Fibroblast of the aortic adventitia (primary cell): ENCODE results near the gene ILRUN. TPM values are rescaled to one million over a fixed set of nuclear protein-coding genes. Genes with fewer than 3 reads are reported as not detected.
A peak's percentile ranks its signal among the peaks of the same experiment; 100 is the strongest.
"Not testable (repeated sequence)": the region's sequence is repeated elsewhere in the genome, so short reads cannot be mapped to it uniquely, and the experiment has no call there.

Experiments
- DNase-seq: peaks from one replicate; pipeline ENCODE4 v3.0.0-alpha.2; 2010; ENCODE audit warnings: low read depth
- H3K4me3 ChIP-seq: 2 replicates; pipeline ENCODE4 v1.5.1; 2011; ENCODE audit warnings: low read depth, mild to moderate bottlenecking, control low read depth, low read length, moderate library complexity
- total RNA-seq: library from RNA; depleted of rRNA; stranded (reverse); fragments of >200 nt; gene quantifications from 2 replicates; pipeline ENCODE4 v1.2.3, GENCODE V29; 2012; ENCODE audit warnings: low replicate concordance
- TF ChIP-seq, protein P1 (sequence below): IDR thresholded peaks from 2 replicates; pipeline ENCODE4 v1.5.1; 2011; ENCODE audit warnings: mild to moderate bottlenecking, low read length, control low read depth, inconsistent platforms; ENCODE audit not compliant: insufficient read depth

The ILRUN gene
- total RNA-seq, 1 donor, result 39.0 TPM

DNA sequence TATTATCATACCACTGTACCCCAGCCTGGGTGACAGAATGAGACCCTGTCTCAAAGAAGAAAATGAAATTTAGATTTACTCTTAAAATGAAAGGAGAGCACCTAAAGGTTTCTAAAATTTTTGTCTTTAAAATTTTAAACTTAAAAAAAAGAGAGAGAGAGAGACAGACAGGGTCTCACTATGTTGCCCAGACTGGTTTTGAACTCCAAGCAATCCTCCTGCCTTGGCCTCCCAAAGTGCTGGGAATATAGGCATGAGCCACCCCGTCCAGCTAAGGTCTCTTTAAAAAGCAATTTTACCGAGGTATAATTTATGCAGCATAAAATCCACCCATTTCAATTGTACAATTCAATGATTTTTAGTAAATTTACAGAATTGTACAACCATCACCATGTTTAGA, 33.2 kb downstream of the ILRUN start:
- H3K4me3 ChIP-seq, result no peak overlapping the region
- TF ChIP-seq, protein P1, sequence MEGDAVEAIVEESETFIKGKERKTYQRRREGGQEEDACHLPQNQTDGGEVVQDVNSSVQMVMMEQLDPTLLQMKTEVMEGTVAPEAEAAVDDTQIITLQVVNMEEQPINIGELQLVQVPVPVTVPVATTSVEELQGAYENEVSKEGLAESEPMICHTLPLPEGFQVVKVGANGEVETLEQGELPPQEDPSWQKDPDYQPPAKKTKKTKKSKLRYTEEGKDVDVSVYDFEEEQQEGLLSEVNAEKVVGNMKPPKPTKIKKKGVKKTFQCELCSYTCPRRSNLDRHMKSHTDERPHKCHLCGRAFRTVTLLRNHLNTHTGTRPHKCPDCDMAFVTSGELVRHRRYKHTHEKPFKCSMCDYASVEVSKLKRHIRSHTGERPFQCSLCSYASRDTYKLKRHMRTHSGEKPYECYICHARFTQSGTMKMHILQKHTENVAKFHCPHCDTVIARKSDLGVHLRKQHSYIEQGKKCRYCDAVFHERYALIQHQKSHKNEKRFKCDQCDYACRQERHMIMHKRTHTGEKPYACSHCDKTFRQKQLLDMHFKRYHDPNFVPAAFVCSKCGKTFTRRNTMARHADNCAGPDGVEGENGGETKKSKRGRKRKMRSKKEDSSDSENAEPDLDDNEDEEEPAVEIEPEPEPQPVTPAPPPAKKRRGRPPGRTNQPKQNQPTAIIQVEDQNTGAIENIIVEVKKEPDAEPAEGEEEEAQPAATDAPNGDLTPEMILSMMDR, result no peak
- no peak for DNase-seq

DNA sequence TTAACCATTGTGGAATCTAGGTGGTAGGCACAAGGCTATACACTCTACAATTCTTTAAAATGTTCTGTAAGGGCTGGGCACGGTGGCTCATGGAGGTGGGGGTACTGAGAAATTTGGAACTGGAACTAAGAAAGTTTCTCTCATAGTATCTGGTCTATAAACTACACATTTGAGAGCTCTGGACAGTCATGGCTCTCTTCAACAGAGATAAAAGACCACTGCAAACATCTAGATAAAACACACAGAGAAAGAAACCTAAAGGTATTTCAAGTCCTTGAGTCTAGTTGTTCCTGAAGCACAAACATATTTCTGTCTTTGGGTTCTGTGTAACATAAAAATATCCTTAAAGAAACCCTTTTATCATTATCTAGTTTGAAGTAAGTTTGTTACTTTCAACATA, 35.2 kb downstream of the ILRUN start:
- DNase-seq, result no peak
- no peak overlapping the region for H3K4me3 ChIP-seq
- TF ChIP-seq, protein P1, result no peak

DNA sequence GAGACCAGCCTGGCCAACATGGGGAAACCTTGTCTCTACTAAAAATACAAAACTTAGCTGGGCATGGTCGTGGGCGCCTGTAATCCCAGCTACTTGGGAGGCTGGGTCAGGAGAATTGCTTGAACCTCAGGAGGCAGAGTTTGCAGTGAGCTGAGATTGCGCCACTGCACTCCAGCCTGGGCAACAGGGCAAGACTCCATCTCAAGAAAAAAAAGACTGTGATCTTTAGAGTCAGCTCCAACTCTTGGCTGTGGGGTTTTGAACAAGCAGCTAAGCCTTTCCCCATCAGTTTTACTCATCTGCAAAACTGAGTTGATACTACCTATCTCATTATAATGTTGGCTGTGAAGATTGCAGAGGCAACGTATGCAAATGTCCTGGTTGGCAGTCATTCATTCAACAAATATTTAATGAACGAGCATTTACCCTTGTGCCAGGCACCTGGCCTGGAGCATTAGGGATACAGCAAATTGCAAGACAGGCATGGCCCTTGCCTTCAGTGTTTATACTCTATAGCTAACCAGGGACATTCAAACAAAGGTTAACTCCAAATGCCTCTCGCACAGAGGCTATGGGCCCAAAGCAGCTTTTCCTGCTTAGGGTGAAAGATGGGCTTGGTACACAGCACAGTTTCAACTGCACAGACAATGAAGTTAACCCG, 37.8 kb downstream of the ILRUN start:
- no peak overlapping the region for H3K4me3 ChIP-seq
- DNase-seq, result no peak
- TF ChIP-seq, protein P1, result no peak

DNA sequence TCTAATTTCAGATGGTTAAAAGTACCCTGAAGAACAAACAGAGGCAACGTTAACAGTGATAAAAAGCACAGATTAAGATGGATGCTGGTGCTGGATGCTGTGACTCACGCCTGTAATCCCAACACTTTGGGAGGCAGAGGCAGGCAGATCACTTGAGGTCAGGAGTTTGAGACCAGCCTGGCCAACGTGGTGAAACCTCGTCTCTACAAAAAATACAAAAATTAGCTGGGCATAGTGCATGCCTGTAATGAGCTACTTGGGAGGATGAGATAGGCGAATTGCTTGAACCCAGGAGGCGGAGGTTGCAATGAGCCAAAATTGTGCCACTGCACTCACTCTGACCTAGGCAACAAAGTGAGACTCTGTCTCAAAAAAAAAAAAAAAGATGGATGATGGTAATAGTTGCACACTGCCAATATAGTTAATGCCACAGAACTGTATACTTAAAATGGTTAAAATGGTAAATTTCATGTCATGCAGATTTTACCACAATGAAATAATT, 38.5 kb downstream of the ILRUN start:
- DNase-seq, result not testable (repeated sequence)

DNA sequence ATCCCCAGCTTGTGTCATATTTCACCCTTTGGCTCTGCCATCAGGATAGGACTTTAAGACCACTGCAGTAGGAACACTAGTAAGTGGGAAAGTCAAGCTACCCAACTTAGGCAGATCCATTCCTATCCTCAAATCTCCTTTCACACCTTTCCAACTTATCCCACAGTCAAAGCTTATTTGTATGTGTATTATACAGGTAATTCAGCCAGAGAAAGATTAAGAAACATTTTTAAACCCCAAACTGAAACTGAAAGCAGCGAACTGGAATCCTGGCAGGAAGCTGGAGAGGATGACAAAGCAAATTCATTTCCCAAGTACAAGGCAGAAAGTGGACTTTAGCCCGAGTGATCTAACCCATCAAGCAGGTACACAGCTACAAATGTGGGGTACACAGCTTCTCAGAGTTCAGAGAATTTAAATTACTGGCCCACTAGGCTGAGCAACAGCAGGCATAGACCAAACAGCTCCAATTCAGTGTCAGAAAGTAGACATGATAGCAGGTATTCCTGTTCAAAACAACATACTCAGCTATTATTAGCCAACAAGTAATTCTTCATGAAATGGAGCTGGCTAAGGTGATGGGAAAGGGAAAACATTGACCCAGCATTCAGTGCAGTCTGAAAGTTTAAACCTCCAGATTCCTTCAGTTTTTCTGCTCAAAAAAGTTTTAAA, 39.1 kb downstream of the ILRUN start:
- peak; percentile 93 for DNase-seq
- TF ChIP-seq, protein P1, result no peak
- peak overlapping the region; percentile 67 for H3K4me3 ChIP-seq

More for the DNA sequence above, 38.5 kb downstream of the ILRUN start:
- not testable (repeated sequence) for H3K4me3 ChIP-seq

DNA sequence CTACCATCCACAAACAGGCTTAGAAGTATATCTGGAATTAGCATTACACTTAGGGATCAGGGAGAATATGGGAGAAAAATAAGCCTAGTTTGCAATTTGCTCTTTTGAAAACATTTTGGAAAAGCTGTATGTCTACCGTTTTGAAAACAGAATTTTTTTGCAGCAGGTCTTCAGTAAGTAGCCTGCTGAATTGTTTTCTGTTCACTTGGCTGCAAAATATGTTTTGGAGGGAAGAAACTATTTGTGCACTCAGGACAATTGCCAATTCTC, 39.6 kb downstream of the ILRUN start:
- peak overlapping the region; percentile 67 for H3K4me3 ChIP-seq
- TF ChIP-seq, protein P1, result no peak
- DNase-seq, result peak; percentile 86

DNA sequence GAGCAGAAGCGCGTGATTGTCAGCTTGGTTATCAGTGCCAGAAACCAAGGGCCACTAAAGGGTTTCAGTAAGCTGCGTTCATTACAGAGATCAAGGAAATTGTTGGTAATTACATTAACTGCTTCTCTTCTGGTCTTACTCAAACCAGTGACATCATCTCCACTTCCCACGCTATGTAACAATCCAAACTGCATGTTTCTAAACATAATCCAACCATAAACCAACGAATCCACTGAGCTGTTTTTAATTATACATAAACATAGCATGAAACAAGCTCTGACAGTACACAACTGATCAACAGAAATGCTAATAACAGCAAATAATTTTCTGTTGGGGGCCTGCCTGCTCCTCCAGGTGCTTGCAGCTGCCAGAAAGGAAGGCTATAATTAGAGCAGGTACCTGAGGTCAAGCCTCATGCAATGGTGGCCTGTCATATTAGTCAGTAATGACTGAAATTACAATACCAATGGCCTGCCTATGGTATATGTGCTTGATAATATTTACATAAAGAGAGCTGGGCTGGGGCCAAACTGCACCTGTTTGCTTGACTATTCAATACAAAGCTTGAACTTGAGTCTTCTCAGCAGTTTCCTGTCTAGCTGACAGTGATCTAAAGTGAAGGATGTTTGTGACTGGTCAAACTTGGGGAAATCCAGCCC, 40.1 kb downstream of the ILRUN start:
- TF ChIP-seq, protein P1, result no peak
- H3K4me3 ChIP-seq, result peak overlapping the region; percentile 67
- DNase-seq, result peak; percentile 51

DNA sequence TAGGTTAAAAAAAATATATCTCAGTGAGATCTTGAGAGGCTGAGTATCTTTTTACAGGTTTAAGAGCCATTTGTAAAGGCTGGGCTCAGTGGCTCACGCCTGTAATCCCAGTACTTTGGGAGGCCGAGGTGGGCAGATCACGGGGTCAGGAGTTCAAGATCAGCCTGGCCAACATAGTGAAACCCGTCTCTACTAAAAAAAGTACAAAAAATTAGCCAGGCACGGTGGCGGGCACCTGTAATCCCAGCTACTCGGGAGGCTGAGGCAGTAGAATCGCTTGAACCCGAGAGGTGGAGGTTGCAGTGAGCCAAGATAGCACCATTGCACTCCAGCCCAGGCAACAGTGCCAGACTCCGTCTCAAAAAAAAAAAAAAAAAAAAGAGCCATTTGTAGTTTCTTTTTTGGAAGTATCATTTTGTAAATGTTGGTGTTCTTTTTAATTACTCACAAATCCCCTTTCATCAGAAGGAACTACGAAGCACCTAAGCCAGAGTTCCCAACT, 40.6 kb downstream of the ILRUN start:
- not testable (repeated sequence) for DNase-seq, H3K4me3 ChIP-seq
